Measurements from ENCODE around the gene LRCH1.

LRCH1 gene

GRCh38 chr13:46536341-46536740, 16.6 kb upstream of the LRCH1 start:
- DNase-seq = no peak

- DNase-seq = no peak
Observed at GRCh38 chr13:46539231-46539630, 13.7 kb upstream of the LRCH1 start.

GRCh38 chr13:46541210-46541609, 11.8 kb upstream of the LRCH1 start:
- no peak for DNase-seq

GRCh38 chr13:46542833-46543232, 10.1 kb upstream of the LRCH1 start:
- no peak for DNase-seq

GRCh38 chr13:46543287-46543686, 9.7 kb upstream of the LRCH1 start:
- DNase-seq = no peak

- DNase-seq = no peak
Observed at GRCh38 chr13:46544208-46544607, 8.8 kb upstream of the LRCH1 start.

- no peak for DNase-seq
Observed at GRCh38 chr13:46544811-46545210, 8.2 kb upstream of the LRCH1 start.

GRCh38 chr13:46546084-46546768, 6.7 kb upstream of the LRCH1 start:
- no peak for DNase-seq

- DNase-seq = no peak
Observed at GRCh38 chr13:46550822-46551221, 2.1 kb upstream of the LRCH1 start.

- DNase-seq = peak; percentile 58 to 62
Observed at GRCh38 chr13:46551410-46552302, 1.3 kb upstream of the LRCH1 start.

GRCh38 chr13:46552303-46552682, 677 bp upstream of the LRCH1 start:
- DNase-seq = peak in 1 of 2 experiments; percentile 0

- no peak for DNase-seq
Observed at GRCh38 chr13:46553521-46553885, 533 bp downstream of the LRCH1 start.

- DNase-seq = peak; percentile 42 to 50
Observed at GRCh38 chr13:46553886-46554858, 1.2 kb downstream of the LRCH1 start.

- no peak for DNase-seq
Observed at GRCh38 chr13:46554951-46555350, 2.0 kb downstream of the LRCH1 start.

GRCh38 chr13:46555722-46556417, 2.9 kb downstream of the LRCH1 start:
- DNase-seq = no peak

GRCh38 chr13:46556418-46556779, 3.4 kb downstream of the LRCH1 start:
- no peak for DNase-seq

- DNase-seq = no peak
Observed at GRCh38 chr13:46559272-46559805, 6.4 kb downstream of the LRCH1 start.

- no peak for DNase-seq
Observed at GRCh38 chr13:46560778-46561177, 7.8 kb downstream of the LRCH1 start.

GRCh38 chr13:46561286-46561685, 8.3 kb downstream of the LRCH1 start:
- no peak for DNase-seq

GRCh38 chr13:46561691-46562090, 8.7 kb downstream of the LRCH1 start:
- DNase-seq = no peak

- no peak for DNase-seq
Observed at GRCh38 chr13:46562152-46562551, 9.2 kb downstream of the LRCH1 start.

GRCh38 chr13:46562581-46562980, 9.6 kb downstream of the LRCH1 start:
- no peak for DNase-seq

Data from activated CD4-positive, alpha-beta T cell treated with anti-CD3 and anti-CD28 coated beads, Interleukin-2, amount 50 U/mL, for 4 hours (primary cell).